Memory B cell (primary cell): ENCODE measurements around the gene CHCHD3.
"Not testable (repeated sequence)": the region's sequence is repeated elsewhere in the genome, so short reads cannot be mapped to it uniquely, and the experiment has no call there.

ENCODE experiments used
- ATAC-seq: fragments of 150-1000 bp; cut with Tn5 transposase; 2 replicates; pipeline ENCODE4 v1.10.0; 2021; ENCODE audit warnings: low read depth, mild to moderate bottlenecking, moderate library complexity
- DNase-seq, 2 donors: peaks; one replicate each; pipeline ENCODE4 v3.0.0; 2022; ENCODE audit warnings: low spot score in 2 of 2
- H3K27ac Mint-ChIP-seq: one replicate; pipeline ENCODE4 v1.8.0; 2022; ENCODE audit warnings: mild to moderate bottlenecking, moderate library complexity, mixed read lengths
- H3K27me3 Mint-ChIP-seq: one replicate; pipeline ENCODE4 v1.8.0; 2022; ENCODE audit warnings: mixed read lengths
- H3K36me3 Mint-ChIP-seq: one replicate; pipeline ENCODE4 v1.8.0; 2022; ENCODE audit warnings: mild to moderate bottlenecking, mixed read lengths
- H3K4me1 Mint-ChIP-seq: one replicate; pipeline ENCODE4 v1.8.0; 2022; ENCODE audit warnings: mixed read lengths
- H3K4me3 Mint-ChIP-seq: one replicate; pipeline ENCODE4 v1.8.0; 2022; ENCODE audit warnings: mild to moderate bottlenecking, moderate library complexity, mixed read lengths
- H3K9me3 Mint-ChIP-seq: one replicate; pipeline ENCODE4 v1.8.0; 2022; ENCODE audit warnings: mixed read lengths

CHCHD3 gene

DNA sequence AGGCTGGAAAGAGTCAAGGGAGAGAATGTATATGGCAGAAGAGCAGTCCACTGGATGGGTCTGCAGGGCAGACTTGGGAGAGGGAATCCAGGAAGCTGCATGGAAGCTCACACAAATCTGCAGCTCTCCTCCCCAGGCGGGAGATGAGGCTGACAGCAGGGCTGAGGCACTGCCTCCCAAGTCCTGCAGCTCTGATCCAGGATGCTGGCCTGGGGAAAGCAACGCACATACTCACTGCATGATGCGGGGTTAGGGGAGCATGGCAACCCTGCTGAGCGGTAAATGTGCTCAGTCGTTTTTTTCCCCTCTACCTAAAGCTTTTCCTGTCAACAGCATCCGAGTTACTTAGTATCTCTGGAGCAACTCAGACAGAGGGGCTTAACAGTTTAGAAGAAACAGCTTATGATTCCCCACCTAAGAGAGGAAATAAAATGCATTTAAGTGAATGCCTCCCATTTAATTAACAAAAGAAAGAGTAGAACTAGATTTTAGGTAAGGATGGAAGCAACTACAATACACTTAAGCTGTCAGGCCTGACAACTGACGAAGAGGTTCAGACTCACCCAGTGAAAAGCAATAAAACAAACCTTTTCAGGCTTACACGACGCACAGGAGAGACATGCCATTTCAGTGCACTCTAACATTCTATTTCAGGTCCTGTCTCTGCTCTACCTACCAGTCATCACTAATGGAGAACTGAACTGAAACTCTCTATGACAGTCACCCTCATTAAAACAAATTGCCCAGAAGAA is 37.0 kb downstream of the CHCHD3 start:
- no peaks in the 10 kb centered on the region for H3K27me3 Mint-ChIP-seq
- H3K36me3 Mint-ChIP-seq = peaks cover 27% of the 10 kb centered on the region
- H3K9me3 Mint-ChIP-seq = no peaks in the 10 kb centered on the region
- H3K27ac Mint-ChIP-seq = no peak overlapping the region
- DNase-seq (no peak), ATAC-seq (no peak)
- peaks cover 17% of the 10 kb centered on the region for H3K4me1 Mint-ChIP-seq
- H3K4me3 Mint-ChIP-seq = no peak overlapping the region

DNA sequence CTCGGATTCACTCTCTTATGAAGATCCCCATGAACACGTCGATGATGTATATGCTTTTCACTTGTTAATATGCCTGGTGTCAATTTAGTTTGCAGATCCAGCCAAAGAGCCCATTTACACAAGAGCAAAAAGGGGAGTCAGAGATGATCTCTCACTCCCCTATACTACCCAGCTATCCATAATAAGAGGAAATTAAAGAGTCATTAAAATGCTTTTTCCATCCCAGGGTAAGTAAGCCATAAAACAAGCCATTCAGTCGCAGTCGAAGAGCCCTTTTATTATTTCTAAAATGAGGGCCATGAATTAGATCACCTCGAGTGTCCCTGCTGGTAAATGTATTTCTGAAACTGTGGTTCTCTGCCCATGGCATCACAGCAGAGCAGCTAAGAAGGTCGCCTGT is 41.2 kb downstream of the CHCHD3 start:
- DNase-seq (no peak), ATAC-seq (no peak)
- no peaks in the 10 kb centered on the region for H3K27me3 Mint-ChIP-seq
- peaks cover 14% of the 10 kb centered on the region for H3K4me1 Mint-ChIP-seq
- no peak overlapping the region for H3K4me3 Mint-ChIP-seq
- H3K36me3 Mint-ChIP-seq = peaks cover 19% of the 10 kb centered on the region
- H3K27ac Mint-ChIP-seq = no peak overlapping the region
- H3K9me3 Mint-ChIP-seq = no peaks in the 10 kb centered on the region

DNA sequence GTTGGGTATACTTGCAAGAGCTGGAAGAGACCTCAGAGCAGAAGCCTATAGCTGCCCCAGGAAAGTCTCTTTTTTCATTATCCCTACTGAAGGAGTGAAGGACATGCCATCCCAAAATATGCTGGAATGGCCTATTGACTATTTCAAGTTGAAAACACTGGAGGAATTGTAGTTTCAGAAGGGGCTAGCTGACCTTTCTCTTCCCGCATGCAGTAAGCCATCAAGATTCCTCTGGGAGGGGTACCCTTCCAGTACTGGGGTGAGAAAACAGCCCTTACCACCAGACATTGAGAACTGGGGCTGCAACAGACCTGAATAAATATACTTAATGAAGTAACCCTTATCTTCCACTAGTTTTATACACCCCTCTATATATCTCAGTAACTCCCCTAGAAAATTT is 41.7 kb downstream of the CHCHD3 start:
- H3K4me1 Mint-ChIP-seq = peaks cover 14% of the 10 kb centered on the region
- H3K9me3 Mint-ChIP-seq = no peaks in the 10 kb centered on the region
- ATAC-seq (no peak), DNase-seq (no peak)
- H3K27ac Mint-ChIP-seq = no peak overlapping the region
- H3K36me3 Mint-ChIP-seq = peaks cover 16% of the 10 kb centered on the region
- no peaks in the 10 kb centered on the region for H3K27me3 Mint-ChIP-seq
- H3K4me3 Mint-ChIP-seq = no peak overlapping the region

DNA sequence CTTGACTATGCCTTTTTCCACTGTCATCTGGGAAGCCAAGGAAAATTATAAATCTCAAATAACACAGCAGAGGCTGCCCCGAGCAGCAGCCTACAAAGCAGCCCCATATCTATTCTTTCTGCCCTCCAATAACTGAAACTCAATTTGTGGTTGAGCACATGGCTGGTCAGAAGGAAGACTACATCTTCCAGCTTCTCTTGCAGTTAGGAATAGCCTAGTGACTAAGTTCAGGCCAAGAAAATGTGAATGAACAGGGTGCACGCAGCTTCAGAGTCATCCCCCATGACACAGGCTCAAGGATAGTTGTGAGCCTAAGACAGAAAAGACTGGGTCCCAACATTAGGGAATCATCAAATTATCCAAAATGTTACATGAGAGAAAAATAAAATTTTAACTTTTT is 42.3 kb downstream of the CHCHD3 start:
- peaks cover 14% of the 10 kb centered on the region for H3K36me3 Mint-ChIP-seq
- H3K4me3 Mint-ChIP-seq = no peak overlapping the region
- H3K27ac Mint-ChIP-seq = no peak overlapping the region
- peaks cover 1% of the 10 kb centered on the region for H3K9me3 Mint-ChIP-seq
- H3K27me3 Mint-ChIP-seq = no peaks in the 10 kb centered on the region
- no peak for DNase-seq
- peaks cover 14% of the 10 kb centered on the region for H3K4me1 Mint-ChIP-seq
- no peak for ATAC-seq

DNA sequence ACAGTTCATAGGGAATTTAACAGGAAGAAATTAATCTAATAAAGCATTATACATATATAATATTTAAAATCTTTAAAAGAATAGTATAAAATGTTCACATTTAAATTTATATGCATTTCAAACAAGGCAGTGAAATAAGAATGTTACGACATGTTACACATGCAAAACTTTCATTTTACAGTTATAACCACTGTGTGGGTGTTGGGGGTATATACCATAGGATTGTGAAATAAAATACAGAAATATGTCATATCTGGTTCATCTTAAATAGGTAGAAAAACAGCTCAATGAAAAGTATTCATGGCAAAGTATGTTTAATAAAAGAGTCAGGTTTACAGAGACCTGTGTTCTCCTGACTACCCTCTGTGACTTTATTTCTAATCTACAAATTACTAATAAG is 45.6 kb downstream of the CHCHD3 start:
- ATAC-seq (no peak), DNase-seq (no peak)
- Mint-ChIP-seq H3K4me3 (no peak overlapping the region), H3K36me3 (peaks cover 5% of the 10 kb centered on the region), H3K27ac (no peak overlapping the region), H3K9me3 (peaks cover 1% of the 10 kb centered on the region), H3K4me1 (peaks cover 8% of the 10 kb centered on the region), H3K27me3 (no peaks in the 10 kb centered on the region)

DNA sequence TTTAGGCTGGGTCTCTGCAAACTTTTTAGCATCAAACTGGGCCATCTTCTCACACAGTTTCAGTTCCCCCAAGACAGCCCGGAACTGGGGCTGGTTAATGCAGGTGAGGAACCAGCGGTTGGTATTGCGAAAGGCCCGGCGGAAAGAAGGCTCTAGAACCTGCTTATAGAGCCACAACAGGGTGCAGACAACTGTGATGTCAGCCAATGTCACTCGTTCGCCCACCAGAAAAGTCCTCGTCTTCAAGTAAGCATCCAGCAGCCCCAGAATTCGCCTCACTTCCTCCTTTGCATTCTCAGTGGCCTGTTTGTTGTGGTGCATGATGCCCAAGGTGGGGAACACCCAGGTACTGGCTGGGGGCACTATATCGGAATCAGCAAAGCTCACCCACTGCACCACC is 46.6 kb downstream of the CHCHD3 start:
- not testable (repeated sequence) for H3K27me3 Mint-ChIP-seq, H3K36me3 Mint-ChIP-seq, H3K4me1 Mint-ChIP-seq, H3K9me3 Mint-ChIP-seq
- H3K27ac Mint-ChIP-seq = peak overlapping the region; percentile 82
- peak overlapping the region; percentile 55 for H3K4me3 Mint-ChIP-seq
- ATAC-seq (peak; percentile 91), DNase-seq (peak; percentile 51 to 66)

DNA sequence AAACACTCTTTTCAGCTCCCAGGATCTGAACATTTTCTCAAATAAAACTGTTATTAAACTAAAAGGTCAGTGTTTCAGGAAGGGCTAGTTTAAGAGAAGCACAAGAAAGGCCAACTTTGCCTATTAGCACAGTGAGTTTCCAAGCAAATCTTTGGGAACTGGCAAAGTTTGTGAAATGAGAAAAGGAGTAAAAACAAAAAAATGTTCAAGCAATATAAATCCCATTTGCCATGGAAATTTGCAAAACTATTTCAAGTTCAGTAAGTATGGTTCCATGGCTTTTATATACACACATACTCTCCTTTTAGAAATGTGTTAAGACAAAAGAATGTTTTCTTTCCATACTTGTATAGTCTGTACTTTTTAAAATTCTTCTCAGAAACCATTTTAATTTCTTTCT is 51.5 kb downstream of the CHCHD3 start:
- Mint-ChIP-seq H3K4me1 (peaks cover 9% of the 10 kb centered on the region), H3K4me3 (no peak overlapping the region), H3K27me3 (no peaks in the 10 kb centered on the region), H3K36me3 (peaks cover 13% of the 10 kb centered on the region), H3K9me3 (peaks cover 3% of the 10 kb centered on the region), H3K27ac (no peak overlapping the region)
- ATAC-seq (no peak), DNase-seq (no peak)

DNA sequence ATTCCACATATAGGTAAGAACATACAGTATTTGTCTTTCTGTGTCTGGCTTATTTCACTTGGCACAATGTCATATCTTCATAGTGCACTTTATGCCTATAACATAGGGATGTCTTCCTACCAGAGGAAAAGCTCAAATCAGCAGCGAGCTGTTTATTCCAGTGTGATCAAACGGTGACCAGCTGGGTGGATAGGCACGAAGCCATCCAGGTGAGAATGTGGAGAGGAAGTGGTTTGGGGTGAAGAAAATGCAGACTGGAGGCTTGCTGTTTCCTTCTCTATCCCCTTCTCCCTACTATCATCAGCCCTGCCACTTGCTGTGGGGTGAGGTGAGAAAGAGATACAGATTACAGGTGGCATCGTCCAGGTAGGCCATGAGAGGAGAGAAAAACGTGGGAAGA is 52.4 kb downstream of the CHCHD3 start:
- DNase-seq (no peak), ATAC-seq (no peak)
- Mint-ChIP-seq H3K4me1 (peaks cover 6% of the 10 kb centered on the region), H3K27ac (no peak overlapping the region), H3K27me3 (no peaks in the 10 kb centered on the region), H3K4me3 (no peak overlapping the region), H3K36me3 (peaks cover 12% of the 10 kb centered on the region), H3K9me3 (peaks cover 1% of the 10 kb centered on the region)

DNA sequence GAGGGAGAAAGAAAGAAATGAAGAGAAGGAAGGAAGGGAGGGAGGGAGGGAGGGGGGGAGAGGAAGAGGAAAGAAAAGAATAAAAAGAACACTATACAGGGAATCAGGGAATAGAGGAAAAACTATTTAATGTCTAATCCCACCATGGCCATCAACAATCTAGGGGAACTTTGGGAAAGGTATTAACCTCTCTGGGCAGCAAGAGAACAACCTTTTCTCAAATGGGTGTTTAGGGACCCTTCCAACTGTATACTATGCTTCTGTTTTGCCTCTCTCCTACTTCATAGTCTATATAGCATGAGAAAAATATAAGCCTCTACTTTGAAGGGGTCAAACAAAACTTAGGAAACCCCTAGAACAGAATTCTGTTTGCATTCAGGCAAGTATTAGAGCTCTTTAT is 54.5 kb downstream of the CHCHD3 start:
- Mint-ChIP-seq H3K4me1 (peaks cover 6% of the 10 kb centered on the region), H3K36me3 (peaks cover 18% of the 10 kb centered on the region), H3K27ac (no peak overlapping the region), H3K27me3 (no peaks in the 10 kb centered on the region), H3K4me3 (no peak overlapping the region), H3K9me3 (peaks cover 1% of the 10 kb centered on the region)
- ATAC-seq (no peak), DNase-seq (no peak)

DNA sequence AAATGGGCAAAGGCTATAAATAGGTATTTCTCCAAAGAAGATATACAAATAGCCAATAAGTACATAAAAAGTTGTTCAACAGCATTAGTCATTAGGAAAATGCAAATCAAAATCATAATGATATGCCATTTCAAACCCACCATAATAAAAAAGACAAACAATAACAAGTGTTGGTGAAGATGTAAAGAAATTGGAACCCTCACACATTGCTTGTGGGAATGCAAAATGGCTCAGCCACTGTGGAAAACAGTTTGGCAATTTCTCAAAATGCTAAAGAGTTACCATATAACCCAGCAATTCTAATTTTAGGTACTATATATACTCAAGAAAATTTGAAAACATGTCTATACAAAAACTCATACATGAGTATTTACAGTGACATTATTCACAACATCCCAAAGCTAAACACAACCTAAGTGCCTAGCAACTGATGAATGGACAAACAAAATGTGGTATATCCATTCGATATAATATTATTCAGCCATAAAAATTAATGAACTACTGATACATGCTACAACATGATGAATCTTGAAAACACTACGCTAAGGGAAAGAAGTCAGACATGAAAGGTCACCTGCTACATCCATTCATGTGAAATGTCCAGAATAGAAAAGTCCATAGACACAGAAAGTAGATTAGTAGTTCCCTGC is 55.6 kb downstream of the CHCHD3 start:
- no peak overlapping the region for H3K27ac Mint-ChIP-seq
- peaks cover 1% of the 10 kb centered on the region for H3K9me3 Mint-ChIP-seq
- no peaks in the 10 kb centered on the region for H3K27me3 Mint-ChIP-seq
- DNase-seq (no peak), ATAC-seq (no peak)
- H3K36me3 Mint-ChIP-seq = peaks cover 20% of the 10 kb centered on the region
- H3K4me3 Mint-ChIP-seq = no peak overlapping the region
- peaks cover 6% of the 10 kb centered on the region for H3K4me1 Mint-ChIP-seq

DNA sequence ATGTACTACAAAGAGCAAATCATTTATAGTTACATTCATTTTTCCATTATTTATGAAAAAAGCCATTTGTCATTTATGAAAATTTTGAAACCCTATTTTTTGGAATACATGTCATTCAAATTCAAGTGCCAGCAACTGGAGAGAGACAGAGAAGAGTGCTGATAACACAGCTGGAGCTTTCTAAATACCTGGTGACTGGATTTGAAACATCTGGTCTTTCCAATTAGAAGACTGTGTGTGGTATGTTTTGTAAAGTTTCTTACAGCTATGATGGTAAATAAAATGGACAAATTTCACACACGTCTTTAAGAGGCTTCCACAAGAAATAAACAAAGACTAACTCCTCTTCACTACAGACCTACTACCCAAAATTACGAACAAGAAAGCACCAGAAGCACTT is 56.8 kb downstream of the CHCHD3 start:
- Mint-ChIP-seq H3K27me3 (no peaks in the 10 kb centered on the region), H3K4me1 (peaks cover 6% of the 10 kb centered on the region), H3K27ac (no peak overlapping the region), H3K4me3 (no peak overlapping the region), H3K9me3 (peaks cover 1% of the 10 kb centered on the region), H3K36me3 (peaks cover 25% of the 10 kb centered on the region)
- DNase-seq (no peak), ATAC-seq (no peak)

DNA sequence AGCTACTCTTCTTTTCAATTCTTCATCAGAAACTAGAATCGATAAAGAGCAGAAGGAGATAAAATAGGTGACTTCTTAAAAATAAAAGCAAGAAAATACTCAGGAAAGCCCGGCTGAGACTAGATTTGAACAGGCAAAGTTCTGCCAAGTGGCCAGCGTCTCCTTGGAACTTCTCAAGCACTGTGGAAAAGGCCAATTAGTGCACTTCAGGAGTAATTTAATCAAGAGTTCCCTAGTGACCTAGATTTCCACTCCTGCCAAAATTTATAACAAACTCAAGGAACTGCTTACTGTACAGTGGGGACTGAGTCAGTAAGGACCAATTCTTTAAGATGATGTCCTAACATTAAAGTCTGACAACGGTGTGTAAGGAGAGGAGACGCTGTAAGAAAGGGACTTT is 57.3 kb downstream of the CHCHD3 start:
- Mint-ChIP-seq H3K36me3 (peaks cover 26% of the 10 kb centered on the region), H3K4me1 (peaks cover 5% of the 10 kb centered on the region), H3K27me3 (no peaks in the 10 kb centered on the region), H3K4me3 (no peak overlapping the region), H3K27ac (no peak overlapping the region), H3K9me3 (peaks cover 1% of the 10 kb centered on the region)
- ATAC-seq (no peak), DNase-seq (no peak)

DNA sequence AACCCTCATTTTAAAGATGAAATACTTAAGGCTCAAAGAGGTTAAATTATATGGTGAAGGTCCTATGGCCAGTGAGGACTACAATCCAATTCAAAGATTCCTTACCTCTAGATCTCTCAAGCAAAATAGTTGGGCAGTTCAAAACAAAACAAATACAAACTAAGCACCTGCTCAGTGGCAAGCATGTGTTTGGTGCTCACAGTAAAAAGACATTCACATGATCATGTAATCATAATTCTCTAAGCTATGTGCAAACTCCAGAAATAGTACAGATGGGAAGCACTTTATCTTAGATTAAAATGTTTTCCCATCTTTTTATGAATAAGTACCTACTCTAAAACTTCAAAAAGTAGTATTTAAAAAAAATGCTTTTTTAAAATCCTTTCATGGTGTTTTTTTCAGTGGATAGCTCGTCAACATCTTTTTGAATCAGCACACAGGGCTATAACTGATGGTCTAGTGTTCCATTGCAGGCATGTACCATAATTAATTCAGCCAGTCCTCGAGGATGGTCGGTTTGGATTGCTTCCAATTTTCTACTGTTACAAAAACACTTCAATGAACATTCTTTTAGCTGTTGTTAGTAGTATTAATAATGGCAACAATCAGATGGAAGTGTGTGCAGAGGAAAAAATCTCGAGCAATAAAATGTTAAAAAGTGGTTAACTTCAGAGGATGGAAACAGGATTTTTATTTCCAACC is 58.4 kb downstream of the CHCHD3 start:
- H3K4me3 Mint-ChIP-seq = no peak overlapping the region
- H3K4me1 Mint-ChIP-seq = no peaks in the 10 kb centered on the region
- ATAC-seq (no peak), DNase-seq (no peak)
- H3K27me3 Mint-ChIP-seq = no peaks in the 10 kb centered on the region
- peaks cover 24% of the 10 kb centered on the region for H3K36me3 Mint-ChIP-seq
- H3K27ac Mint-ChIP-seq = no peak overlapping the region
- peaks cover 1% of the 10 kb centered on the region for H3K9me3 Mint-ChIP-seq

DNA sequence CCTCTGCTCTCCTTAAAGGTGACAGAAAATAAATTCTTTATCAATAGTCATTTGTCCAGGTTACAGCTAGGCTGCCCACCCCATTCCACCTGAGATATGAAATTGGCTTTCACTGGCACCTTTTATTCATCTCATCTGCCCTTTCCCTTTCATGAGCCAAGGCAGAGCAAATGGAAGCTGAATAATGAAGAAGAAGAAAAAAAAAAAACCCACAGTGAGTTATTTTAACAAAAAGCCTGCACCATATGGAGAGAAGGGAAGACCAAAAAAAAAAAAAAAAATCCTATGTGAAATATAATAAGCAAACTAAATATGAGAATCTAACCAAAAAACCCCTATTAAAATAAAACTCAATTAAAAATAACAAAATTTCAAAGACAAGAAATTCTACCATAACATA is 59.2 kb downstream of the CHCHD3 start:
- H3K9me3 Mint-ChIP-seq = peaks cover 1% of the 10 kb centered on the region
- no peak for DNase-seq

More for the DNA sequence above, 59.2 kb downstream of the CHCHD3 start:
- no peak for ATAC-seq
- Mint-ChIP-seq H3K4me1 (no peaks in the 10 kb centered on the region), H3K27me3 (no peaks in the 10 kb centered on the region), H3K4me3 (no peak overlapping the region), H3K36me3 (peaks cover 24% of the 10 kb centered on the region), H3K27ac (peak overlapping the region; percentile 70)
